Peyer's patch (tissue), 4 donors: ENCODE measurements around the gene SLC8A2.

Experiments used
- POLR2A ChIP-seq, 2 donors: fragments of 450-650 bp; IDR thresholded peaks; one replicate each; pipeline ENCODE4 v1.5.1; 2017; ENCODE audit warnings: antibody characterized with exemption in 2 of 2, mild to moderate bottlenecking in 2 of 2, moderate library complexity in 2 of 2
- TF ChIP-seq, protein P1 (sequence below), 6 experiments: fragments of 450-650 bp in 4 of 6; fragments of 200-600 bp in 2 of 6; sonication (generic) in 1 of 6; IDR thresholded peaks; one replicate each; pipeline ENCODE4 v1.5.1; 2017 to 2019; ENCODE audit warnings: antibody characterized with exemption in 6 of 6, mild to moderate bottlenecking in 3 of 6, moderate library complexity in 1 of 6

DNA sequence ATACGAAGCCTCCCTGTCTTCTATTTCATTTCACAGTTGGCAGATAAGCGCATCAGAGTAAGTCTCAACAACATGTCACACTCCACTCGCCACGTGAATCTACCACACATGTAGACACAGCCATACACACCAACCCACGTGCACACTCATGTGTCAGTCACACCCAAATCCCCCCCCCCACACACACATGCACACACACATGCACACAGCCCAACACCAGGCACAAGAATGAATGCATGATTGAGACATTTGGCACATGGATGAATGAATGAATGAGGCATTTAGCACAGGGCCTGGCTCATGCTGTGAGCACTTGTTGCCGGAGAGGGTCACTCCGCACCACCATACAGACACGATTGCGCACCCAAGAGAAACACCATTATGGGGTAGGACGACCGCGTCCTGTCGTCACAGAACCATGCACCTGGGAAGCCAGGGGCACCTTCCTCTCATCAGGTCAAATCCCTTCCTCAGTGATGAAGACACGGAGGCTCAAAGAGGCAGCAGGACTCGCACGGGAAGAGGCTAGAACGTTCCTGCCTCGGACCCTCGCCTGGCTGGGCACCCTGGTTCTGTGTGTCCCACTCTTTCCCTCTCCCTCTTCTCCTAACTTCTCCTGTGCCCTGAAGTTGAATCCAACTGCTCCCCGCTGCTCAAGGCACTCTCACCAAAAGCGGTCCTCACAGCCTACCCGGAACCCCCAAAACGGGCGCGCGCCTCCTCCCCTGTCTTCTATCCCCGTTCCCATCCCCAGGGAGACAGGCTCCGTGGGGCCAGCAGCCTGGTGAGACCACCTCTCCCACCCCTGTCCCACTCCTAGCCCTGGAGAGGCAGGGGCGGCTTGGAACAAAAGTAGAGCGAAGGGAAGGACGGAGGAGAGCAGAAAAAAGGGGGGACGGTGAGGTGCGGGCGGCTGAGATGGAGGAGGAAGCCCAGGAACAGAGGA, 53.7 kb downstream of the SLC8A2 start:
- TF ChIP-seq, protein P1, sequence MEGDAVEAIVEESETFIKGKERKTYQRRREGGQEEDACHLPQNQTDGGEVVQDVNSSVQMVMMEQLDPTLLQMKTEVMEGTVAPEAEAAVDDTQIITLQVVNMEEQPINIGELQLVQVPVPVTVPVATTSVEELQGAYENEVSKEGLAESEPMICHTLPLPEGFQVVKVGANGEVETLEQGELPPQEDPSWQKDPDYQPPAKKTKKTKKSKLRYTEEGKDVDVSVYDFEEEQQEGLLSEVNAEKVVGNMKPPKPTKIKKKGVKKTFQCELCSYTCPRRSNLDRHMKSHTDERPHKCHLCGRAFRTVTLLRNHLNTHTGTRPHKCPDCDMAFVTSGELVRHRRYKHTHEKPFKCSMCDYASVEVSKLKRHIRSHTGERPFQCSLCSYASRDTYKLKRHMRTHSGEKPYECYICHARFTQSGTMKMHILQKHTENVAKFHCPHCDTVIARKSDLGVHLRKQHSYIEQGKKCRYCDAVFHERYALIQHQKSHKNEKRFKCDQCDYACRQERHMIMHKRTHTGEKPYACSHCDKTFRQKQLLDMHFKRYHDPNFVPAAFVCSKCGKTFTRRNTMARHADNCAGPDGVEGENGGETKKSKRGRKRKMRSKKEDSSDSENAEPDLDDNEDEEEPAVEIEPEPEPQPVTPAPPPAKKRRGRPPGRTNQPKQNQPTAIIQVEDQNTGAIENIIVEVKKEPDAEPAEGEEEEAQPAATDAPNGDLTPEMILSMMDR (IDR thresholded peaks at IDR 0.05), result no peak
- no peak for TF ChIP-seq POLR2A (IDR thresholded peaks at IDR 0.05)
